DND-41 (cell line): ENCODE results near the gene DYRK1A.

Source experiments
- CTCF ChIP-seq: IDR thresholded peaks from 2 replicates; pipeline ENCODE4 v1.5.1; 2012; ENCODE audit warnings: borderline replicate concordance, low read length, moderate library complexity, mild to moderate bottlenecking; ENCODE audit not compliant: poor library complexity, severe bottlenecking; ENCODE audit errors: extremely low read depth
- EZH2 ChIP-seq: IDR thresholded peaks from 3 replicates; pipeline ENCODE4 v1.6.1; 2012; ENCODE audit warnings: borderline replicate concordance, low read depth, mild to moderate bottlenecking, moderate library complexity, low read length, inconsistent platforms; ENCODE audit not compliant: severe bottlenecking

- TF ChIP-seq CTCF (no peak), EZH2 (no peak)
Observed at GRCh38 chr21:37534431-37534830, 167.9 kb downstream of the DYRK1A start.
